ENCODE results near the gene APEH. TPM values are rescaled to one million over a fixed set of nuclear protein-coding genes. Genes with fewer than 3 reads are reported as not detected.

Gene APEH
- total RNA-seq, 1 experiment from 2014 or later = 215 TPM

- H3K27me3 Mint-ChIP-seq (ENCODE audit: low read depth) = no peaks in the 10 kb centered on the region
Observed at GRCh38 chr3:49656541-49657112, 17.5 kb upstream of the APEH start.

More at GRCh38 chr3:49656541-49657112, 17.5 kb upstream of the APEH start:
- no peak overlapping the region for H3K14ac ChIP-seq (ENCODE audit: insufficient read depth, low read length)
- no peak overlapping the region for H3K9ac ChIP-seq (ENCODE audit: extremely low read depth, insufficient read length, low read length)
- no peak overlapping the region for H2BK20ac ChIP-seq (ENCODE audit: low read depth, low read length, poor library complexity, severe bottlenecking)
- no peak overlapping the region for H4K8ac ChIP-seq (replicated peaks; ENCODE audit: insufficient read length, low read depth, low read length)
- H3K18ac ChIP-seq (ENCODE audit: insufficient read length, low read depth, low read length) = no peak overlapping the region
- no peaks in the 10 kb centered on the region for H3K9me3 ChIP-seq (ENCODE audit: control insufficient read depth, low read depth, low read length)
- no peak overlapping the region for H4K5ac ChIP-seq (ENCODE audit: insufficient read length, low read depth, low read length)
- Mint-ChIP-seq H3K4me3 (no peak overlapping the region), H3K4me1 (no peaks in the 10 kb centered on the region), H3K36me3 (ENCODE audit: insufficient read depth in 1 of 3, low read depth in 3 of 3) (no peaks in the 10 kb centered on the region; a peak in 1 of 7 replicates), H3K27ac (peak overlapping the region in 1 of 3 experiments; percentile 77; a peak in 1 of 7 replicates), H3K9me3 (no peaks in the 10 kb centered on the region)
- no peaks in the 10 kb centered on the region for H3K23me2 ChIP-seq (ENCODE audit: insufficient read length, low read depth, low read length, poor library complexity, severe bottlenecking)
- no peak overlapping the region for H3K23ac ChIP-seq (ENCODE audit: insufficient read length, low read depth, low read length)
- H3T11ph ChIP-seq (ENCODE audit: low read length) = no peak overlapping the region
- H3K4me1 ChIP-seq (ENCODE audit: insufficient read depth, low read length) = no peaks in the 10 kb centered on the region
- H2BK5ac ChIP-seq (ENCODE audit: insufficient read length, low read length) = no peak overlapping the region
- WGBS (ENCODE audit: extremely low coverage, insufficient read length, low lambda C conversion rate) = no CpG with 5 or more reads among the region's 18 CpGs
- H3K4ac ChIP-seq (ENCODE audit: low read depth, low read length) = no peak overlapping the region
- no peak overlapping the region for H2BK15ac ChIP-seq (ENCODE audit: low read depth, low read length)
- H3K27me3 ChIP-seq (ENCODE audit: insufficient read depth, low read length) = no peaks in the 10 kb centered on the region
- no peak overlapping the region for H3K27ac ChIP-seq (ENCODE audit: insufficient read length, low read depth, low read length)
- no peak overlapping the region for H3K4me2 ChIP-seq (ENCODE audit: insufficient read depth, insufficient read length, low read length)
- no peak for DNase-seq
- H3K56ac ChIP-seq (ENCODE audit: insufficient read length, low read depth, low read length) = no peak overlapping the region
- H2AK5ac ChIP-seq (ENCODE audit: insufficient read length, low read length) = no peak overlapping the region
- no peak for TF ChIP-seq CTCF (conservative IDR thresholded peaks at IDR 0.05)
- no peak overlapping the region for H4K91ac ChIP-seq (ENCODE audit: insufficient read length, low read depth, low read length)
- no peaks in the 10 kb centered on the region for H3K79me1 ChIP-seq (ENCODE audit: insufficient read depth, low read depth, low read length, poor library complexity, severe bottlenecking)
- H2BK12ac ChIP-seq (ENCODE audit: insufficient read length, low read depth, low read length) = no peak overlapping the region
- no peaks in the 10 kb centered on the region for H4K20me1 ChIP-seq (ENCODE audit: control insufficient read depth, insufficient read depth, insufficient read length)
- H2AFZ ChIP-seq (ENCODE audit: low read length) = no peak overlapping the region
- no peaks in the 10 kb centered on the region for H3K79me2 ChIP-seq (ENCODE audit: insufficient read depth, low read length)
- H2BK120ac ChIP-seq (ENCODE audit: low read depth, low read length, poor library complexity, severe bottlenecking) = no peak overlapping the region
